GM19397 (cell line): ENCODE data around the gene NTNG1.
"Not testable (repeated sequence)": the region's sequence is repeated elsewhere in the genome, so short reads cannot be mapped to it uniquely, and the experiment has no call there.

Source experiments
- ATAC-seq: cut with Tn5 transposase; IDR thresholded peaks from one replicate; pipeline ENCODE4 v1.9.1; 2021; ENCODE audit warnings: mild to moderate bottlenecking, moderate library complexity; ENCODE audit not compliant: unreplicated experiment

NTNG1 gene

GRCh38 chr1:107142140-107142542 lies 1.3 kb downstream of the NTNG1 start:
- ATAC-seq = no peak

DNA sequence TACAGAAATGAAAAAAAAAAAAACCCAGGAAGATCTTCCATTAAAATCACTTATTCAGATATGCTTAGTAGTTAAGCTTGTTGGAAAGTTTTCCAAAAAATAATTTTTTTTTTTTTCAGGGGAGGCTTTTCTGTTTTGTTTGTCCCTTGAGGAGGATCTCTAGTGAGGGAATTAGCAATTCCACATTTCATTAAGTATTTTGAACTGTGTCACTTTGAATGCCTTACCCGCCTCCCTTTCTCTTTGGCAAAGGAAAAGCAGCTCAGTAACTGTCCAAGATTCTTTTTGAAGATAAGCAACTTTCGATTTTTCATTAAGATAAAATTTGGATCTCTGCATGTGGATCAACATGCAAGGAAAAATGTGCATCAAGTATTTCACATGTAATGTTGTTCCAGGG lies 1.8 kb downstream of the NTNG1 start:
- ATAC-seq = no peak

- no peak for ATAC-seq
These were observed 4.8 kb downstream of the NTNG1 start for GRCh38 chr1:107145637-107146036.

DNA sequence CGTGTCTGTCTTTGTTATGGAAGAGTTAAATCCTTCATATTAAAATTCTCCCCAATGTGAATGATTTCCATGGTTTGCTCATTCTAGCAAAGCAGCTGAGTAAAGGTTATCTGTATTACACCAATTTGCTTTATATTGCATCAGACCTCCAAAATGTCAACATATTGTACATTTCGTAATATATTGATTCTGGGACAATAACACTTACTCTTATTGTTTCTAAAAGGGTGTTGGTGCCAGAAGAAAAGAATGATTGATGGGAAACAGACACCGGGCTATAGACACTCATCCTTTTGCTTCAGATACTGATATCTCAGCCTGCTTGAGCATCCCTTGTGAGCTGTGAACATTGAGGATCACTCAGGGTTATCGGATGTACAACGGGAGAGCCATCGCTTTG lies 7.0 kb downstream of the NTNG1 start:
- ATAC-seq = no peak

DNA sequence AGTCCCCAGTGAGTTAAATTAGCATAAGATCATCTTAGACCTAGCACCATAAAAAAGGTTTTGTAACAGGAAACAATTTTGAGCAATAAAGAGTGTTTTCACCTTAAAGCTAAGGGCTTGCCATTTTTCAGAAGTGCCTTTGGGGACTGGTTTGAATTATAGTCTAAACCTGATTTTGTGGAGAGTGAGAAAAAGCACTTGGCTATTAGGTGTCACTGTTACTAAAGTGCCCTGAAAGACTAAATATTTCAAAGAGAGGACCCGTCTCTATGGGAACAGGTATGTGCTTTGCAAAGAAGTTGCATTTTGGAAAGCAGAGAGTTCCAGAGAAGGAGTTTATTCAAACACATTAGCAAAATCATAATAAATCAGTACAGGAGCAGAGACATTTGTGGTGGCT lies 9.1 kb downstream of the NTNG1 start:
- ATAC-seq = no peak

GRCh38 chr1:107151295-107151694 lies 10.5 kb downstream of the NTNG1 start:
- ATAC-seq = no peak

- no peak for ATAC-seq
These were observed 11.6 kb downstream of the NTNG1 start for GRCh38 chr1:107152395-107152794.

DNA sequence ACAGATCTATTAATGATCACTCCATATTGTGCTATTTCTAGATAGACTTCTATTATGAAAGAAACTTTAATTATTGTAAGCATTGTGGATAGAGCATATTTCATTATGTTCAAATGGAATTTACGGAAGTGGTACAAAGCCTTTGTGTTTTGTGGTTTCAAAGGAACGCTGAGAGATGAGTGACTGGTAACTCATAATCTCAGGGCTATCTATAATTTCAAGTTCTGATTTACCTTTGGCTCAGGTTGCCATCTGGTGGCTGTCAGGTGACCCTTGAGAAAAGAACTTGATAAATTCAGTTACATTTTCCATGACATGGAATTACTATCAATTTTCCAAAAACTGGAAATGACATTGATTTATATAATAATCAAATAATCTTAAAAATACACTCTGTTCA lies 12.2 kb downstream of the NTNG1 start:
- ATAC-seq = no peak

- no peak for ATAC-seq
These were observed 17.7 kb downstream of the NTNG1 start for GRCh38 chr1:107158496-107158895.

GRCh38 chr1:107158991-107159390 lies 18.2 kb downstream of the NTNG1 start:
- no peak for ATAC-seq

- ATAC-seq = no peak
These were observed 21.9 kb downstream of the NTNG1 start for GRCh38 chr1:107162745-107163144.

DNA sequence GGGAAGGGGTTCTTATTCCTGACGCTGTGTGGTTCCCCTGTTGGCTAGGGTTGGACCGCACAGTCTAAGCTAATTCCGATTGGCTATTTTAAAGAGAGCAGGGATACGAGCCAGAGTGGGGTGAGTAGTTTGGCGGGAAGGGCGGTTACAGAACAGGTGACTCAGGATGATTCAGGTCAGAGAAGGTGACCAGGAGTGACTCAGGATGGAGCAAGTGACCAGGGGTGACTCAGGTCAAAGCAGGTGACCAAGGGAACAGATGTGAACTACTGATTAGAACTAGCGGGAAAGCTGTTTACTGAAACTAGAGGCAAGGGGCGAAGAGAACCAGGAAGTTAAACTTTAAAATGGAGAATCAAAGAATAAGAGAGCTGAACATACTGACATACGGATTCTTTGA lies 24.1 kb downstream of the NTNG1 start:
- ATAC-seq = not testable (repeated sequence)

GRCh38 chr1:107169615-107170014 lies 28.8 kb downstream of the NTNG1 start:
- ATAC-seq = no peak

DNA sequence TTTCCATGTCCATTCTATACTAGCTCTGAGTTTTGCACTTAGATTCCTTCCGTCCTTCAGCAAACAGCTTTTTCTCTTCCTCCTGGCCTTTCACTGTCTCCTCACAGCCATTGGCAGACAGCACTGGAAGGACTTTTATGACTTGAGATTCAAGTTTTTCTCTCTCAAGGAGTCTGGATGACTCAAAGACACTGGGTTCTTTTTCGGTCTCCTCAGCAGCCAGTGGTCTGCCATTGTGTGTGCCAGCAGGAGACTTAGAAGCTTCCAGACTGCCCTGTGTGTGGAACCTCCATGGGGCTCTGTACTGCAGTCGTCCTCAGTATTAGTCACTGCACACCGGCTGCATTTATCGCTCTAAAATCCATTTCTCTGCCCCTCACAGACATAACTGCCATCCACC lies 30.5 kb downstream of the NTNG1 start:
- no peak for ATAC-seq

GRCh38 chr1:107172450-107173170 lies 31.8 kb downstream of the NTNG1 start:
- ATAC-seq = no peak

GRCh38 chr1:107175102-107175909 lies 34.5 kb downstream of the NTNG1 start:
- ATAC-seq = no peak

- no peak for ATAC-seq
These were observed 40.6 kb downstream of the NTNG1 start for GRCh38 chr1:107181253-107181969.

DNA sequence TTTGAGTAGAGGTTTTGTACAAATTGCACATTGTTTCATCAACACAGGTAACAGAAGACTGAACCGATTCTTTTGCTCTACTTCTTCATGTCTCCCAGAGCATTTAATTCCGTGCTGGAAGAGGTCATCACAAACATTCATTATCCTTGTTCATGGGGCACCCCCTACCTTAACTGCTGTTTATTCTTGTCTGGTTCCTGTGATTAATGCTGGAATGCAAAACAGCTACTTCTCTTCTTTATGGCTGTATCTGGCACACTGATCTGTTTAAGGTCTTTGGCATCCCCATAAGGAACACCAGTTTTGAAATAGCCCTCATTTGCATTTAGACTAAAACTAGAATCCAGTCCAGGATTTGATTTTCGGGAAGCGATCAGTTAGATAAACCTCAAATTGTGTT lies 42.2 kb downstream of the NTNG1 start:
- ATAC-seq = no peak

- no peak for ATAC-seq
These were observed 44.0 kb downstream of the NTNG1 start for GRCh38 chr1:107184888-107185287.

DNA sequence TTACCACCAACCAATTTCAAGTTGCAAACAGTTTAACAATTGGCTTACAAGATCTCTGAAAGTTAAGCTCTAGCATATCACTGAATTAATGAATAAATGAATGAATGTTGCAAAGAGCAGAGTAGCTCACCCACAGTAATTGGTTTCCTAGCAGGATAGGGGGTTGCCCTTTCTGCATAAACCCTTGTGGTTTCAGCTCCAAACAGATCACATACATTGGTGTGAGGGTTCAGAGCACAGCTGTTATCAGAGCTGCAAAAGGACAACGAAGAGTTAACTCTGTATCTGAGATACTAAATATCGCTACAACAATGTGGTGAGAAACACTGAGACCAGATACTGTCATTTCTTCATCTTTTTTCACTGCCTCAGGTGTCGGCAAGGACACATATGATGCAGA lies 46.6 kb downstream of the NTNG1 start:
- ATAC-seq = no peak

DNA sequence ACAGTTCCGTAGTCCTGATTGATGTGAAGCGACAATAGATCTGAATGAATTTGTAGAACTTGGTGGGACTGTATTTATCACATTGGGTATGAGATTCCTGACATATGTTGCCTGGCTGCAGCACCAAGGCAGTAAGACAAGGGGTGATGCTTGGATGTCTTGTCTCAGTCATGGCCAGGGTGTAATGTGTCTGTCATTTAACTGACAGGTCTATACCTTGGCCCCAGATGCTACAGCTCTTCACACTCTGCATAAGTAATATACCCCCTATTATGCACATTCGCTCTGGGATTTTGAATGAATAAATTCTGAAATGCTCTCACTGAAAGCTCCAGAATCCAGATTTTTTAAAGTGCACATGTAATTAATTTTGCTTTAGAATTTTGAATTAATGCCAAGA lies 47.3 kb downstream of the NTNG1 start:
- ATAC-seq = no peak

DNA sequence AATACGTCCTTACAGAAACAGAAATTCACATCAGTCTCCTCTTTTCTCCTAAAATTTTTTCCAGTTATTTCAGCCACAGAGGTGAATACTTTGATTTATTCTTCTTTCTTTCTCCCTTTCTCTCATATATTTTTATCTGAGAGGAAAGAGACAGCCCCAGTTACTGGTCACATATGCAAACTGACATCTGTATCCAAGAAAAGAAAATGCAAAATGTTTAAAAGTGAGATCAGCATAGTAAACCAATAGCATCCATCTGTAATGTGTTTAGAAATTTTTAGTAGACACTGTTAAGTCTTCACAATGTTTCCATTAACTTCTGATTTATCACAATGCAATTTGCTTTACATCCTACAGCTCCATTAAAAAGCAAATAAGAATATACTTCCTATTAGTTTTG lies 53.5 kb downstream of the NTNG1 start:
- ATAC-seq = no peak
